GM21381 (cell line): ENCODE measurements around the gene NAT16.
"Not testable (repeated sequence)": the region's sequence is repeated elsewhere in the genome, so short reads cannot be mapped to it uniquely, and the experiment has no call there.

Experiments used
- ATAC-seq: cut with Tn5 transposase; IDR thresholded peaks from one replicate; pipeline ENCODE4 v1.9.1; 2021; ENCODE audit warnings: mild to moderate bottlenecking, moderate library complexity; ENCODE audit not compliant: unreplicated experiment

The NAT16 gene

GRCh38 chr7:101180130-101180755 is at the start of gene NAT16:
TSS of gene NAT16 (minus strand) at chr7:101180293. CDS start at chr7:101174807, 5,486 bp downstream.
- no peak for ATAC-seq

DNA sequence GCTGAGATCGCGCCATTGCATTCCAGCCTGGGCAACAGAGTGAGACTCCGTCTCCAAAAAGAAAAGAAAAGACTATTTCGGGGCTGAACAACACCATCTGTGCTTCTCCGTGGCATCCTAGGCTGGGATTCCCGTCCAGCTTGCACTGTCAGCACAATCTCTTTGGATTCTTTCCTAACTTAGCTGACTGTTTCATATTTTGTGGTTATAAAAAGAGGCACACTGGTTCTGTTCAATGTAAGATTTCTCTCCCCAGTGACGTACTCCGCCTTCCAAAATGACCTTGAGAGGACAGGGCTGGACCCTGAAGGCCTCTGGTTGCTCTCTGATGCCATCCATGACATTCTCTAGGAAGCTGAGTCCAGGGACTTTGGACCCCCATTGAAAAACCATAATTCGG is 46.6 kb upstream of the NAT16 start:
- ATAC-seq: no peak

DNA sequence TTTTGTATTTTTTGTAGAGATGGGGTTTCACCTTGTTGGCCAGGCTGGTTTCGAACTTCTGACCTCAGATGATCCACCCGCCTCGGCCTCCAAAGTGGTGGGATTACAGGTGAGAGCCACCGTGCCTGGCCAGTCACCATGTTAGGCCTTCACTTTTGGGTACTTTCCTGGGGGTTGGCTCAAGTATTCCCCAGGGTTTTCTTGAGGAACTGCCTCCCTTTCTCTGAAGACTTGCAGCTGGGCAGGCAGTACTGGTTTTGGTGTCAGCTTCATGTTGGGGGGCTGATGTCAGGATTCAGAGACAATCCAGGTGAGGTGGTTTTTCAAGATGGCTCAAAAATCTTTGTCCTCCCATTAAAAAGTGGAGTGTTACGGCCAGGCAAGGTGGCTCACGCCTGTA is 45.6 kb upstream of the NAT16 start:
- ATAC-seq: no peak

GRCh38 chr7:101223528-101223927 is 43.4 kb upstream of the NAT16 start:
- ATAC-seq: no peak

DNA sequence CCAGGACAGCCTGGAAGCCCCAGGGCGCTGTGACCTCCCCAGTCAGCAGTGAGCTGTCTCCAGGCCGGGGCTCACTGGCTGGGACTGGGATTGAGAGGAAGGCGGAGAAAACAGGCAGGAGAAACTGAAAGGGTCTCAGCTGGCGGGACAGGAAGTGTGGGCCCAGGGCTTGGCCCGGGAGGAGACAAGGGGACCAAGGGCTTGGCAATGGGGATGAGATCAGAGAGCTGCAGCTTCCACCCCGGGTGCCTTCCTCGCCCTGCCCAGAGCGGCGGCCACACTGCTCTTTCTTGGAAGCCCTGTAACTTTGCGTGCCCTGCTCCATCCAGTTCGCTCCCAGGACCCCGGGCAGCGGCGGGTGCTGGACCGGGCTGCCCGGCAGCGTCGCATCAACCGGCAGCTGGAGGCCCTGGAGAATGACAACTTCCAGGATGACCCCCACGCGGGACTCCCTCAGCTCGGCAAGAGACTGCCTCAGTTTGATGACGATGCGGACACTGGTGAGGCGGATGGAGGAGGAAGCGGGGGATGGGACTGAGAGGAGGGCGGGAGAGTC is 42.3 kb upstream of the NAT16 start:
- no peak for ATAC-seq

DNA sequence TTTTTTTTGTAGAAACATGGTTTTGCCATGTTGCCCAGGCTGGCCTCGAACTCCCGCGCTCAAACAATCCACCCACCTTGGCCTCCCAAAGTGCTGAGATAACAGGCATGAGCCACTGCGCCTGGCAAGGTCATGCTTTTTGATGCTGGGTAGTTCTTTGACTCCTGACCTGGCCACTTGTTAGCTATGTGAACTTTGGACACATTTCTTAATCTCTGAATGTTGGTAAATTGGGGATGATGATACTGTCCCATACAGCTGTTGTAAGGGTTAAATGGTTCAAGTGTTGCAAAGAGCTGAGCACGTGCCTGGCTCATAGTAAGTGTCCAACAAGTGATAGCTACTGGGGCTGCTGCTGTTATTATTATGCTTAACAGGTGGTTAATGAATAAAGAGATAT is 40.2 kb upstream of the NAT16 start:
- no peak for ATAC-seq

DNA sequence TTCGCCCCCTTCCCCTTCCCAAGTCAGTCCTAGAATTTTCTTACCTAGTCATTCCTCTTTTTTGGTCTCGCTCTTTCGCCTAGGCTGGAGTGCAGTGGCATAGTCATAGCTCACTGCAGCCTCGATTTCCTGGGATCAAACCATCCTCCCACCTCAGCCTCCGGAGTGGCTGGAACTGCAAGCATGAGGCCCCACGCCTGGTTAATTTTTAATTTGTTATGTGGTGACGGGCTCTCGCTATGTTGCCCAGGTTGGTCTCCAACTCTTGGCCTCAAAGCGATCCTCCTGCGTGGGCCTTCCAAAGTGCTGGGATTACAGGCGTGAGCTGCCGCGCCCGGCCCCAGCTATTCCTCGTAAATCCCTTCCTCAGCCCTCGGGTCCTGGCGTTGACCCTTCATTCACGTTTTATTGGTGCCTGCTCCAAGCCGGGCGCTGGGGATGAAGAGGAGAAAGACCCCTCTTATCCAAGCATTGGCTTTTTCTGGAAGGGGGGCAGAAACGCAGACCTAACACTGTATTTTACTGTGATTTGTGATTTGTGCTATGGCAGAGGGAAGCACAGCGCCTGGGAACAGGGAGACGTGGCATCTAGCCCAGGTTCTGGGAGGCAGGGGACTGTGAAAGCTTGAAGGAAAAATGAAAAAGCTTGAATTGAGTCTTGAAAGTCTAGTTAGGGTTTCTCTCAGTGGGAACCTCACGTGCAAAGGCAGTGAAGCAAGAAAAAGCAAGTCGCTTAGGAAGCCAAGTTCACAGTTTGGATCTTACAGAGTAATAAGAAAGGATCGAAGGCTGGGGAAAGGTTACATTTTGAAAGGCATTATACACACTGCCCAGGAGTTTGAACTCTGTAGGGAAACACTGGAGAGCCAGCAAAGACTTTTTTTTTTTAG is 38.4 kb upstream of the NAT16 start:
- ATAC-seq: peak; percentile 4

DNA sequence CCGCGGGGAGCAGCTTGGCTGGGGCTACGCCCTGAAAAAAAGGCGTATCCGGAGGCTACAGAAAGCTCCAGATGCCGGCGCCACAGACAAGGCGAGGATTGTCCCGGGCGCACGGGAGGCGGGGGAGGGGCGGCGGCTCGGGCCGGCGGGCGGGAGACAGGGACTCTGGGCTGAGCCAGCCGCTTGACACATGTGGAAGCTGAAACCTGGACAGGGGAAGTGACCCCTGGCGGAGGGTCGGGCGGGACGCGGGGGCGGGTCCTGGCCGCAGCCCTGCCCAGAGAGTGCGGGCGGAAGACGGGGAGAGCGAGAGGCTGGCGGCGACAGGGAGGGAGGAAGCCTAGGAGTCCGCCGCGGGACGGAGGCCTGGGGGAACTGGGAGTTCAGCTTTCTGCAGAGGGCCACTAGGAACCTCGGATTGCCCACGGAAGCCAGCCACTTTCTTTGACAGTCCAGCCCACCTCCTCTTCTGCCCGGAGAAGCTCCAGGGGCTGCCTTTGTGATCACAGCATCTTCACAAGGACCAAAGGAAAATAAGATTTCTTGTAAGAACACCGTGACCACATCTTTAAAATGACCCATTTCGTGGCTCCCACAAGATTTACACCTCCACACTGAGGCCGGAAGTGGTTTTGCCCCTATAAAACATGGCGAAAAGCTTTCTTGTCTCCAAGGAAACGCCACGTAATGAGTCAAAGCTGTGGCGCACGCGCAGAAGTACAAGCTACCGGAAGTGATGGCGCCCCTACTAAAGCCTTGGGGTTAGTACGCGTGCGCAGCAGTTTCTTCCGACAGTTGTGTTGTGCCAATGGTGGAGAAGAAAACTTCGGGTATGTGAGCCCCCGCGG is 37.5 kb upstream of the NAT16 start, which contains the start of the genes PLOD3 and ZNHIT1:
PLOD3 (minus strand) TSS at position 194 of the 848 bp plus-strand sequence. CDS start 307 bp downstream, outside the sequence.
ZNHIT1 (plus strand) TSS at position 778 of the 848 bp plus-strand sequence; CDS start at position 809, 31 bp downstream.
- peak; percentile 62 for ATAC-seq

- peak; percentile 18 for ATAC-seq
Observed at GRCh38 chr7:101216860-101217387, 36.8 kb upstream of the NAT16 start.

DNA sequence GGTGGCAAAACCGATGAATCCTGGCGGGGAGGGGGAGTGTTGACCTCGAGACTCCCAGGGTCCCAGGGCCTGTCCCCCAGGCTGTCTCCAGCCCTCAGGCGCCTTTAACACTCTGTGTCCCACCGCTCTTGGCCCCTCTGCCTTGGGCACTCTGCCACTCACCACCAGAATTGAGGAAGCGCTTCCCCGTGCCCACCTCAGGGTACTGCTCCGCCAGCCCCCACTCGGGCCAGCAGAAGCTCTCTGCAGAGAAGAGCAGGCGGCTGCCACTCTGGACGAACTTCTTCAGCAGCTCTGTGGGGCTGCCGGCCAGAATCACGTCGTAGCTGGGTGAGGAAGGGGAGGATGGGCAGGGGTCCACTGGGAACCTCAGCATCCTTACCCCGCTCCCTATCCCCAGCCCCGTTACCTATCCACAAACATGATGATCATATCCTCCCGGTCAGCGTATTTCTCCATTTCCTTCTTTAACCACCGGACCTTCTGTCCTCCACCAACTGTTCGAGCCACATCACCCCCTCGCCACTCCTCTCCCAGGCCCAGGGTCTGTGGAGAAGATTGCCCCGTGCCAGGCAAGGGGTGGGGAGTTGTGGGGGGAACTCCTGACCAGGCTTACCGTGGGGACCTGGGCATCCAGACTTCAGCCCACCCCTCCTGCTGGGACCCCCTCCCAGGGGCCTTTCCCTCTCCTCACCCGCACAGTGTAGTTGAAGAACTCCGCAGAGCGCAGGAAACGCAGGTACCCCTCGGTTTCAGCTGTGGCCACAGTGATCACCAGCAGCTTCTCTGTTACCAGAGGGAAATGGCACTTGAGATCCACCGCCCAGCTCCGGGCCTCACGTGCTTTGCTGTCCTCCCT is 36.1 kb upstream of the NAT16 start:
- no peak for ATAC-seq

GRCh38 chr7:101212014-101212413 is 31.9 kb upstream of the NAT16 start:
- ATAC-seq: no peak

- no peak for ATAC-seq
Observed at GRCh38 chr7:101211501-101211900, 31.4 kb upstream of the NAT16 start.

DNA sequence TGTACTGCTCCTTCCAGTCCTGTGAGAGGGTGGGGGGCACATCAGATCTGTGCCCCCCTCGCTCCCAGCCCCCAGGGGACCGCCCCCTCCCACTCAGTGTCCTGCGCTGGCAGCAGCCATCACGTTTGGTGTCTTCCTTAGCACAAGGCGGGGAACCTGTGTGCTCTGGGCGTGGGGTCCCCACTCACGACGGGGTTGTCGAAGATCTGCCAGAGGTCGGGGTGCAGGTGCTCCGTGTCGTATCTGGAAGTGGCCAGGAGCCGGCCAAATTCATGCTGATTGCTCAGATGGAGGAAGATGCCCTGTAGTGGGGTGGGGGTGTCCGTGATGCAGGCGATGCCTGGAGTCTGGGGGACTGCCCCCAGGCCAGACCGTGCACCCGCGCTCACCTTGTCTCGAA is 30.1 kb upstream of the NAT16 start:
- no peak for ATAC-seq

DNA sequence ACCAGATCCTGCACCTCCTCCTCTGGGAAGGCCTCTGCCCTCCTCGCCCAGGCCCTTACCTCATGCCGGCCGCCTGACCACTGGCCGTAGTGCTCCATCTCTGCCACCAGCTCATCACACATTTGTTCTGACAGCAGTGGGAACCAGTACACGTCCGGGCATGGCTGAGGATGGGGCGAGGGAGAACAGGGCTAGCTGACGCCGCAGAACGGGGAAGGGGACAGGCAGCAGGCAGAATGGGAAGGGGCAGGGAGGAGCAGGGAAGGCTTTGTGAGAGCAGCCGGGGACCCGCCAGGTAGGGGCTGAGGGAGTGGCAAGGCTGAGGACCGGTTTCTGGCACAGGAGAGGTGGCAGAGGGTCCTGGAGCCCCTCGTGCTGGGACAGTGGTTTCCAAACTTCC is 28.7 kb upstream of the NAT16 start:
- no peak for ATAC-seq

- no peak for ATAC-seq
Observed at GRCh38 chr7:101207459-101207858, 27.4 kb upstream of the NAT16 start.

- ATAC-seq: no peak
Observed at GRCh38 chr7:101206665-101207042, 26.6 kb upstream of the NAT16 start.

GRCh38 chr7:101205901-101206664 is 26.0 kb upstream of the NAT16 start:
- no peak for ATAC-seq

GRCh38 chr7:101203740-101204738 is 23.9 kb upstream of the NAT16 start:
- not testable (repeated sequence) for ATAC-seq
